ENCODE measurements around the gene ECE2. TPM values are rescaled to one million over a fixed set of nuclear protein-coding genes. Genes with fewer than 3 reads are reported as not detected.

Gene ECE2
- total RNA-seq, 1 experiment from 2014 or later, result not detected

- in situ Hi-C loops (cut with HindIII; ENCODE audit: low pct_unique_long_range_greater_than_20kb, low sequenced_read_pairs), result no loop called here
- intact Hi-C loops (cut with micrococcal nuclease; ENCODE audit: unreplicated experiment), result no loop called here
- Histone ChIP-seq H3K4me3 (ENCODE audit: low read depth in 2 of 2, low read length in 2 of 2) (peak overlapping the region; percentile 92 to 96), H3K36me3 (ENCODE audit: control insufficient read depth, insufficient read depth, low read length) (peaks cover under 1% of the 10 kb centered on the region; the same call in 1 of the 2 replicates), H3K9me3 (ENCODE audit: control insufficient read depth, insufficient read depth, low read depth, low read length) (no peaks in the 10 kb centered on the region), H3K4me1 (ENCODE audit: control insufficient read depth, insufficient read depth, low read length) (0 out of 2 replicates have a peak, but pooled peaks cover 5% of the 10 kb centered on the region), H3K27me3 (ENCODE audit: control insufficient read depth, insufficient read depth, low read length) (no peaks in the 10 kb centered on the region), H3K27ac (ENCODE audit: low read length) (peak overlapping the region; percentile 100)
- TF ChIP-seq CTCF (IDR thresholded peaks at IDR 0.05) (peak; percentile 97), SIN3A (IDR thresholded peaks at IDR 0.05; ENCODE audit: borderline replicate concordance, insufficient read depth, low read depth, low read length) (no peak), REST (IDR thresholded peaks at IDR 0.05; ENCODE audit: insufficient read depth in 1 of 2, low read depth in 2 of 2, low read length in 1 of 2) (peak in 1 of 2 experiments; percentile 53; a peak in 1 of 4 replicates)
- DNase-seq (ENCODE audit: low read depth, low spot score) (peak; percentile 90), ATAC-seq (peak; percentile 80)
- CTCF ChIA-PET, result interaction anchor here (0.6 to 1.4 kb wide), 5 partner anchors 11 to 208 kb away, joined by 3 to 5 read pairs (median 4); partner anchors contain the start of gene CAMK2N2
- no TSS peak for BruUV-seq (replicated peaks)
- POLR2A ChIA-PET, result no interaction called here
These were observed 25.5 kb upstream of the ECE2 start for GRCh38 chr3:184250167-184250828.

- H3K36me3 ChIP-seq (ENCODE audit: control insufficient read depth, insufficient read depth, low read length), result no peaks in the 10 kb centered on the region
- no peaks in the 10 kb centered on the region for H3K9me3 ChIP-seq (ENCODE audit: control insufficient read depth, insufficient read depth, low read depth, low read length)
- no TSS peak for BruUV-seq (replicated peaks)
- ATAC-seq (no peak), DNase-seq (ENCODE audit: low read depth, low spot score) (no peak)
- in situ Hi-C loops (cut with HindIII; ENCODE audit: low pct_unique_long_range_greater_than_20kb, low sequenced_read_pairs), result no loop called here
- no peak overlapping the region for H3K4me3 ChIP-seq (ENCODE audit: low read depth in 2 of 2, low read length in 2 of 2)
- H3K27me3 ChIP-seq (ENCODE audit: control insufficient read depth, insufficient read depth, low read length), result no peaks in the 10 kb centered on the region; the same call in 1 of the 2 replicates
- H3K27ac ChIP-seq (ENCODE audit: low read length), result no peak overlapping the region
- 0 out of 2 replicates have a peak, but pooled peaks cover 4% of the 10 kb centered on the region for H3K4me1 ChIP-seq (ENCODE audit: control insufficient read depth, insufficient read depth, low read length)
- TF ChIP-seq REST (IDR thresholded peaks at IDR 0.05; ENCODE audit: insufficient read depth in 1 of 2, low read depth in 2 of 2, low read length in 1 of 2) (no peak), SIN3A (IDR thresholded peaks at IDR 0.05; ENCODE audit: borderline replicate concordance, insufficient read depth, low read depth, low read length) (no peak), CTCF (IDR thresholded peaks at IDR 0.05) (no peak), TCF7L2 (IDR thresholded peaks at IDR 0.05; ENCODE audit: low read depth, low read length) (no peak), POLR2AphosphoS5 (IDR thresholded peaks at IDR 0.05; ENCODE audit: low read depth, low read length) (no peak)
- POLR2A ChIA-PET, result no interaction called here
- intact Hi-C loops (cut with micrococcal nuclease; ENCODE audit: unreplicated experiment), result no loop called here
- CTCF ChIA-PET, result no interaction called here
These were observed 20.4 kb upstream of the ECE2 start for GRCh38 chr3:184255291-184256039.
